AG09309 (cell line): ENCODE results near the gene CDKN2B-AS1.

ENCODE experiments used
- DNase-seq: peaks from one replicate; pipeline ENCODE4 v3.0.0-alpha.2; 2010; ENCODE audit warnings: low read depth
- H3K4me3 ChIP-seq: 2 replicates; pipeline ENCODE4 v1.5.1; 2011; ENCODE audit warnings: mild to moderate bottlenecking, low read depth, low read length, moderate library complexity; ENCODE audit not compliant: control insufficient read depth
- TF ChIP-seq, protein P1 (sequence below): IDR thresholded peaks from 2 replicates; pipeline ENCODE4 v1.5.1; 2011; ENCODE audit warnings: mild to moderate bottlenecking, low read depth, low read length, inconsistent platforms; ENCODE audit not compliant: insufficient read depth, control insufficient read depth; ENCODE audit errors: missing control alignments

CDKN2B-AS1 gene

DNA sequence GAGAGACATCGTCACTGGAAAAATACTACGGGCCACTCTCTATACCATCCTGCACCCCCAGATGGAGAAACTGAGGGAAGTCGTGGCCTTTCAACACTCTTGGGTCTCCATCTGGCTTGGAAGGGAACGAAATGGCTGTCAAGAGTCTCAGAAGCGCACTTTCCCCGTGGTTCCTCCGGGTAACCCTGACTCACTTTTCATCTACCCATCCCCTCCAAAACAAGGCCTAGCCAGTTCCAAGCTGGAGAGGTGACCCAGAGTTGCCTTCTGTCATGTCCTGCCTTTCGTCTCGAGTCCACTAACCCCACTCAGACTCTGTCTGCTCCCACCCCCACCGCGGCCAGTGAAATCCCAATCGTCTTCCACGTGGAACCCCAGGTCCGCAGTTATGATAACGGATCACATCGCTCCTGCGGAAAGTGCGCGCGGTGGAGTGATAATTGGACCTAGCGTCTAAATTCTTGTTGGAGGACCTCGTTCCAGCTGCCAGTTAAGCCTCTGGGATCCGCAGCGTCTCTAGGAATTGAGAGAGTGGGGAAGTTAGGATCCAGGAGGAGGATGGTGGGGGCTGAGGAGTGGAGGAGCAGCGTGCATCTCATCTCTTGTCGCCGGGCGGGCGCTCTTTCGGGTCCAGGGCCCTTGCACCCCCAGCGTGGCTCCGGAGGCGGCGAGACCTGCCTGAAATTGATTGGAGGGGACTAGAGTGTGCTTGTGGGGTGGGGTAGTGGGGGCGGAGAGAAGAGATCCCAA is 5.0 kb upstream of the CDKN2B-AS1 start:
- TF ChIP-seq, protein P1, sequence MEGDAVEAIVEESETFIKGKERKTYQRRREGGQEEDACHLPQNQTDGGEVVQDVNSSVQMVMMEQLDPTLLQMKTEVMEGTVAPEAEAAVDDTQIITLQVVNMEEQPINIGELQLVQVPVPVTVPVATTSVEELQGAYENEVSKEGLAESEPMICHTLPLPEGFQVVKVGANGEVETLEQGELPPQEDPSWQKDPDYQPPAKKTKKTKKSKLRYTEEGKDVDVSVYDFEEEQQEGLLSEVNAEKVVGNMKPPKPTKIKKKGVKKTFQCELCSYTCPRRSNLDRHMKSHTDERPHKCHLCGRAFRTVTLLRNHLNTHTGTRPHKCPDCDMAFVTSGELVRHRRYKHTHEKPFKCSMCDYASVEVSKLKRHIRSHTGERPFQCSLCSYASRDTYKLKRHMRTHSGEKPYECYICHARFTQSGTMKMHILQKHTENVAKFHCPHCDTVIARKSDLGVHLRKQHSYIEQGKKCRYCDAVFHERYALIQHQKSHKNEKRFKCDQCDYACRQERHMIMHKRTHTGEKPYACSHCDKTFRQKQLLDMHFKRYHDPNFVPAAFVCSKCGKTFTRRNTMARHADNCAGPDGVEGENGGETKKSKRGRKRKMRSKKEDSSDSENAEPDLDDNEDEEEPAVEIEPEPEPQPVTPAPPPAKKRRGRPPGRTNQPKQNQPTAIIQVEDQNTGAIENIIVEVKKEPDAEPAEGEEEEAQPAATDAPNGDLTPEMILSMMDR: no peak
- H3K4me3 ChIP-seq: no peak overlapping the region; the same call in 1 of the 2 replicates
- DNase-seq: no peak

GRCh38 chr9:21991072-21991959 is 3.3 kb upstream of the CDKN2B-AS1 start:
- TF ChIP-seq, protein P1: no peak
- no peak for DNase-seq
- H3K4me3 ChIP-seq: no peak overlapping the region

GRCh38 chr9:21993007-21993406 is 1.6 kb upstream of the CDKN2B-AS1 start:
- H3K4me3 ChIP-seq: no peak overlapping the region

DNA sequence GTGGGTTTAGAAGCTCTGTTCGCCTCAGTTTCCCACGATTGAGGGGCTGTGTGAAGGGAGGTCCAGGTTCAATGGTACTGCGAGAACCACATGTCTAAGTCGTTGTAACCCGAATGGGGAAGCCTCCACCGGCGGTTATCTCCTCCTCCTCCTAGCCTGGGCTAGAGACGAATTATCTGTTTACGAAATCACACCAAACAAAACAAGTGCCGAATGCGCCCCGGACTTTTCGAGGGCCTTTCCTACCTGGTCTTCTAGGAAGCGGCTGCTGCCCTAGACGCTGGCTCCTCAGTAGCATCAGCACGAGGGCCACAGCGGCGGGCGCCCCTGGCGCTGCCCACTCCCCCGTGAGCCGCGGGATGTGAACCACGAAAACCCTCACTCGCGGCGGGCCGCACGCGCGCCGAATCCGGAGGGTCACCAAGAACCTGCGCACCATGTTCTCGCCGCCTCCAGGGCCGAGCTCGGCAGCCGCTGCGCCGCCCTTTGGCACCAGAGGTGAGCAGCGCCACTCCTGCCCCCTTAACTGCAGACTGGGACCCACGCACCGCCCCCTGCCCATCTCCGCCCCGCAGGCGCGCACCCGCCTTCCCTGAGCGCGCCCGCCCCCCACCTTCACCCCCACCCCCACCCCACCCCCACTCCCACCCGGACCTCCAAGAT is 567 bp upstream of the CDKN2B-AS1 start, which contains the start of gene CDKN2A:
TSS of gene CDKN2A (minus strand) at position 500 of the 663 bp plus-strand sequence.
- TF ChIP-seq, protein P1: no peak
- DNase-seq: no peak
- peak within 1 kb of the TSS; percentile 85 for H3K4me3 ChIP-seq

More at GRCh38 chr9:21993007-21993406, 1.6 kb upstream of the CDKN2B-AS1 start:
- no peak for DNase-seq
- TF ChIP-seq, protein P1: no peak

DNA sequence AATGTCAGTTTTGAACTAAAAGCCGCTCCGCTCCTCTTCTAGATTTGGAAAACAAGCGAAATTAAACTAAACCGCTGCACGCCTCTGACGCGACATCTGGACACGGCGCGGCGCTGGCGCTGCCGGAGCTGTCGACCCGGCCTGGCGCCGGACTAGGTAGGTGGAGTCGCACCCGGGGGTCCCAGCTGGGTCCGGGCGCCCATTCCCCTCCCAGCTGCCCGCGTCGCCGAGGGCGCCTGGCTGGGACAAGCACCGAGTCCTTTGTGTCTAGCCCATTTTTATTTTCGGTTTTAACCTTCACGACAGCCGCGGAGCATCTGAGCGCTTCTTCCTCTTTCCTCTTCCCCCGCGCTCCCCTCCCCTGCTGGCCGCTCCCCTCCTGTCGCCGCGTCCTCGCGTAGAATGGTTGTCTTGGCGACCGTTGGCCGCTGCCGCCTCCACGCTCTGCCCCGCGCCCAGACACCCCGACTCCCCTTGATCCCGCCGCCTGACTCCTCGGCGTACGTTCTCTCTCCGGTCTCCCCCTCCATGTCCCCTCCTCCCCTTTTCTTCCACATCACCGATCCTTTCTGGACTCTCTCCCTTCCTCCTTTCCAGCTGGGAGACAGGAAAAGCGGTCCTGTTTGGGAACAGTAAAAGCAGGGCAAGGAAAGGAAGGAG is 545 bp downstream of the CDKN2B-AS1 start:
- peak overlapping the region; percentile 85 for H3K4me3 ChIP-seq
- no peak for DNase-seq
- TF ChIP-seq, protein P1: peak; percentile 5
